Measurements from ENCODE around the gene HMMR.
A peak's percentile ranks its signal among the peaks of the same experiment; 100 is the strongest.

HMMR gene

GRCh38 chr5:163497315-163497714, 36.9 kb downstream of the HMMR start:
- Histone ChIP-seq H3K36me3 (peaks cover 0 to 17% (median 13%) of the 10 kb centered on the region in 11 experiments; a peak in 20 of 22 replicates), H3K4me2 (no peak overlapping the region), H3K9me3 (replicated peaks in 1 of 11) (peaks cover 0 to 13% (median 6%) of the 10 kb centered on the region in 11 experiments; a peak in 6 of 22 replicates), H3K9ac (no peak overlapping the region), H4K20me1 (no peaks in the 10 kb centered on the region), H3K27me3 (no peaks in the 10 kb centered on the region), H3K27ac (no peak overlapping the region), H3K4me1 (peaks cover under 1 to 4% (median 2%) of the 10 kb centered on the region in 10 experiments; a peak in 15 of 20 replicates), H3K4me3 (no peak overlapping the region)
- no peak for TF ChIP-seq Cebpa-rat (IDR thresholded peaks at IDR 0.05)

- H3K27ac ChIP-seq: no peak overlapping the region
- no peaks in the 10 kb centered on the region for H3K27me3 ChIP-seq
- no peak overlapping the region for H3K4me3 ChIP-seq
- H4K20me1 ChIP-seq: no peaks in the 10 kb centered on the region
- peaks cover 6 to 10% (median 7%) of the 10 kb centered on the region in 10 experiments; a peak in 19 of 20 replicates for H3K4me1 ChIP-seq
- no peak overlapping the region for H3K9ac ChIP-seq
- peaks cover 0 to 13% (median 6%) of the 10 kb centered on the region in 11 experiments; a peak in 6 of 22 replicates for H3K9me3 ChIP-seq (replicated peaks in 1 of 11)
- no peak for TF ChIP-seq Cebpa-rat (IDR thresholded peaks at IDR 0.05)
- peaks cover 0 to 2% (median 0%) of the 10 kb centered on the region in 11 experiments; a peak in 1 of 22 replicates for H3K36me3 ChIP-seq
- no peak overlapping the region for H3K4me2 ChIP-seq
These were observed 38.5 kb downstream of the HMMR start for GRCh38 chr5:163498886-163499285.

GRCh38 chr5:163502521-163502920, 42.1 kb downstream of the HMMR start:
- no peak for TF ChIP-seq Cebpa-rat (IDR thresholded peaks at IDR 0.05)
- Histone ChIP-seq H3K27ac (peak overlapping the region; percentile 42 to 99 (median 94); a peak in 21 of 22 replicates), H4K20me1 (peaks cover 7 to 17% (median 16%) of the 10 kb centered on the region in 11 experiments; a peak in 19 of 22 replicates), H3K9ac (peak overlapping the region; percentile 84 to 98 (median 92)), H3K4me2 (peak overlapping the region; percentile 79 to 95 (median 89)), H3K9me3 (replicated peaks in 1 of 11) (no peaks in the 10 kb centered on the region), H3K4me3 (peak overlapping the region; percentile 68 to 87 (median 80)), H3K36me3 (no peaks in the 10 kb centered on the region), H3K27me3 (no peaks in the 10 kb centered on the region), H3K4me1 (peaks cover 14 to 22% (median 19%) of the 10 kb centered on the region in 10 experiments)

- H3K4me2 ChIP-seq: peak overlapping the region; percentile 79 to 95 (median 89)
- TF ChIP-seq Cebpa-rat (IDR thresholded peaks at IDR 0.05): no peak
These were observed 43.0 kb downstream of the HMMR start for GRCh38 chr5:163503106-163504078.

GRCh38 chr5:163504079-163504931, 43.9 kb downstream of the HMMR start:
- H4K20me1 ChIP-seq: peaks cover 17 to 35% (median 33%) of the 10 kb centered on the region in 11 experiments; a peak in 21 of 22 replicates
- peak overlapping the region; percentile 84 to 98 (median 92) for H3K9ac ChIP-seq
- no peaks in the 10 kb centered on the region for H3K27me3 ChIP-seq
- H3K4me3 ChIP-seq: peak overlapping the region; percentile 68 to 87 (median 80)
- no peaks in the 10 kb centered on the region for H3K9me3 ChIP-seq (replicated peaks in 1 of 11)
- H3K4me1 ChIP-seq: peaks cover 26 to 39% (median 36%) of the 10 kb centered on the region in 10 experiments
- peaks cover 0 to 12% (median under 1%) of the 10 kb centered on the region in 11 experiments; a peak in 5 of 22 replicates for H3K36me3 ChIP-seq
- TF ChIP-seq Cebpa-rat (IDR thresholded peaks at IDR 0.05): no peak
- H3K4me2 ChIP-seq: peak overlapping the region; percentile 79 to 95 (median 89)
- H3K27ac ChIP-seq: peak overlapping the region; percentile 83 to 99 (median 94)

More at GRCh38 chr5:163503106-163504078, 43.0 kb downstream of the HMMR start:
- Histone ChIP-seq H3K27me3 (no peaks in the 10 kb centered on the region), H3K36me3 (peaks cover 0 to 4% (median 0%) of the 10 kb centered on the region in 11 experiments; a peak in 3 of 22 replicates), H3K4me1 (peaks cover 22 to 30% (median 28%) of the 10 kb centered on the region in 10 experiments), H3K9ac (peak overlapping the region; percentile 84 to 98 (median 92)), H4K20me1 (peaks cover 14 to 26% (median 25%) of the 10 kb centered on the region in 11 experiments; a peak in 20 of 22 replicates), H3K4me3 (peak overlapping the region; percentile 68 to 87 (median 80)), H3K27ac (peak overlapping the region; percentile 83 to 99 (median 94)), H3K9me3 (replicated peaks in 1 of 11) (no peaks in the 10 kb centered on the region)

GRCh38 chr5:163505049-163505367, 44.6 kb downstream of the HMMR start:
- Histone ChIP-seq H3K4me2 (peak overlapping the region; percentile 79 to 95 (median 89)), H3K36me3 (peaks cover 0 to 17% (median 4%) of the 10 kb centered on the region in 11 experiments; a peak in 5 of 22 replicates), H3K27me3 (no peaks in the 10 kb centered on the region), H3K4me3 (peak overlapping the region; percentile 68 to 87 (median 80)), H3K4me1 (peaks cover 26 to 45% (median 39%) of the 10 kb centered on the region in 10 experiments), H4K20me1 (peaks cover 17 to 42% (median 40%) of the 10 kb centered on the region in 11 experiments; a peak in 21 of 22 replicates), H3K9me3 (replicated peaks in 1 of 11) (no peaks in the 10 kb centered on the region), H3K27ac (peak overlapping the region; percentile 83 to 99 (median 94)), H3K9ac (peak overlapping the region; percentile 84 to 98 (median 92))
- TF ChIP-seq Cebpa-rat (IDR thresholded peaks at IDR 0.05): no peak

GRCh38 chr5:163505368-163506094, 45.1 kb downstream of the HMMR start, which contains the start of gene MAT2B:
Gene MAT2B (plus strand): TSS chr5:163505619. CDS start chr5:163505687, 68 bp downstream.
- peak within 1 kb of the TSS; percentile 68 to 87 (median 80) for H3K4me3 ChIP-seq
- peaks cover 26 to 47% (median 39%) of the 10 kb centered on the region in 10 experiments for H3K4me1 ChIP-seq
- TF ChIP-seq Cebpa-rat (IDR thresholded peaks at IDR 0.05): no peak
- H3K27ac ChIP-seq: peak within 1 kb of the TSS; percentile 83 to 99 (median 94)
- peaks cover 17 to 47% (median 46%) of the 10 kb centered on the region in 11 experiments; a peak in 21 of 22 replicates for H4K20me1 ChIP-seq
- H3K36me3 ChIP-seq: peaks cover 0 to 20% (median 4%) of the 10 kb centered on the region in 11 experiments; a peak in 5 of 22 replicates
- no peaks in the 10 kb centered on the region for H3K9me3 ChIP-seq (replicated peaks in 1 of 11)
- no peaks in the 10 kb centered on the region for H3K27me3 ChIP-seq
- H3K9ac ChIP-seq: peak within 1 kb of the TSS; percentile 84 to 98 (median 92)
- H3K4me2 ChIP-seq: peak within 1 kb of the TSS; percentile 89 to 98 (median 93)
